Neural progenitor cell (in vitro differentiated cells): ENCODE results near the gene SND1.

Experiments
- EZH2 ChIP-seq: fragments of 200-600 bp; sonication (generic); IDR thresholded peaks from 2 replicates; pipeline ENCODE4 v1.6.1; 2017; ENCODE audit warnings: antibody characterized with exemption, mild to moderate bottlenecking, moderate library complexity
- EZH2phosphoT487 ChIP-seq: fragments of 200-600 bp; sonication (generic); IDR thresholded peaks from 2 replicates; pipeline ENCODE4 v1.6.1; 2017; ENCODE audit warnings: antibody characterized with exemption
- TF ChIP-seq, protein P1 (sequence below): fragments of 200-600 bp; sonication (generic); IDR thresholded peaks from 2 replicates; pipeline ENCODE4 v1.5.1; 2017; ENCODE audit warnings: antibody characterized with exemption, mild to moderate bottlenecking

DNA sequence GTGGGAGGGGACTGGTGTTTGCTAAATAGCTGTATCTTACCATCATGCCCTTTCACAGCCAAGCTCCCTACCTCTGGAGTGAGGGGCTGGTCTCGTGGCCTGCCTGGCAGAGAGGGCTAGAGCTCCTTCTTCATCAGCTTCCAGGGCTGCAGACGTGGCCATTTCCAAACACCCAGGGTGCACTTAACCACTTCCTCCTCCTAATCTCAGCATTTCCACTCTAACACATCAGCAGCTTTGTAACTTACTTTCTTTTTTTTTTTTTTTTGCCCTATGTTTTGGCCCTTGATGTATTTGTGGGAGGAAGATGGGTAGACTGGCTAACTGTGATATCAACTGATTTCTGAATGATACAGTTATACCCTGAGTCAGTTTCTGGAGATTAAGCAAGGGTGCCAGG lies 351.8 kb downstream of the SND1 start:
- TF ChIP-seq, protein P1, sequence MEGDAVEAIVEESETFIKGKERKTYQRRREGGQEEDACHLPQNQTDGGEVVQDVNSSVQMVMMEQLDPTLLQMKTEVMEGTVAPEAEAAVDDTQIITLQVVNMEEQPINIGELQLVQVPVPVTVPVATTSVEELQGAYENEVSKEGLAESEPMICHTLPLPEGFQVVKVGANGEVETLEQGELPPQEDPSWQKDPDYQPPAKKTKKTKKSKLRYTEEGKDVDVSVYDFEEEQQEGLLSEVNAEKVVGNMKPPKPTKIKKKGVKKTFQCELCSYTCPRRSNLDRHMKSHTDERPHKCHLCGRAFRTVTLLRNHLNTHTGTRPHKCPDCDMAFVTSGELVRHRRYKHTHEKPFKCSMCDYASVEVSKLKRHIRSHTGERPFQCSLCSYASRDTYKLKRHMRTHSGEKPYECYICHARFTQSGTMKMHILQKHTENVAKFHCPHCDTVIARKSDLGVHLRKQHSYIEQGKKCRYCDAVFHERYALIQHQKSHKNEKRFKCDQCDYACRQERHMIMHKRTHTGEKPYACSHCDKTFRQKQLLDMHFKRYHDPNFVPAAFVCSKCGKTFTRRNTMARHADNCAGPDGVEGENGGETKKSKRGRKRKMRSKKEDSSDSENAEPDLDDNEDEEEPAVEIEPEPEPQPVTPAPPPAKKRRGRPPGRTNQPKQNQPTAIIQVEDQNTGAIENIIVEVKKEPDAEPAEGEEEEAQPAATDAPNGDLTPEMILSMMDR, result no peak
- TF ChIP-seq EZH2phosphoT487 (no peak), EZH2 (no peak)
